Ovary (tissue), 3 donors: ENCODE data around the gene PI4K2A.

Source experiments
- EP300 ChIP-seq: sonication (generic); formaldehyde crosslinking; IDR thresholded peaks from one replicate; pipeline ENCODE4 v1.6.1; 2017; ENCODE audit warnings: antibody characterized with exemption
- POLR2A ChIP-seq: fragments of 450-650 bp; IDR thresholded peaks from one replicate; pipeline ENCODE4 v1.6.1; 2017; ENCODE audit warnings: antibody characterized with exemption, mild to moderate bottlenecking, moderate library complexity
- TF ChIP-seq, protein P1 (sequence below), 3 donors: fragments of 450-650 bp in 2 of 3; fragments of 200-600 bp in 1 of 3; IDR thresholded peaks; one replicate each; pipeline versions ENCODE4 v1.5.1 to v1.8.0; 2016 to 2022; ENCODE audit warnings: antibody characterized with exemption in 3 of 3, mild to moderate bottlenecking in 1 of 3
- donor health status: DM: no; HTN: no; CAD: no.

DNA sequence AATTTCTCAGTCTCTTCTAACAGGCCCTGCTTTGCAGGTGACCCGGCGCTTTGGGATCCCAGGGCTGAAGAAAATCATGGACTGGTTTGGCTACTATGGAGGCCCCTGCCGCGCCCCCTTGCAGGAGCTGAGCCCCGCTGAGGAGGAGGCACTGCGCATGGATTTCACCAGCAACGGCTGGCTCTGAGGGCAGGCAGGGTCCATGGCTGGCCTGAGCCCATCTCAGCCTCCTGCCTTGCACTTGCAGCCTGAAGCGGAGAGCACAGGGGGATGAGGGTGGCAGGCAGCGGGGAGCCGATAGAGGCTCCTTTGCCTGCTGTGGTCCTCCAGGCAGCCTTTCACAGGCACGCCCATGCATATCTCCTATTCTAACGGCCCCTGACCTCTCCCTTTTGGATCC is 29.0 kb upstream of the PI4K2A start:
- TF ChIP-seq, protein P1, sequence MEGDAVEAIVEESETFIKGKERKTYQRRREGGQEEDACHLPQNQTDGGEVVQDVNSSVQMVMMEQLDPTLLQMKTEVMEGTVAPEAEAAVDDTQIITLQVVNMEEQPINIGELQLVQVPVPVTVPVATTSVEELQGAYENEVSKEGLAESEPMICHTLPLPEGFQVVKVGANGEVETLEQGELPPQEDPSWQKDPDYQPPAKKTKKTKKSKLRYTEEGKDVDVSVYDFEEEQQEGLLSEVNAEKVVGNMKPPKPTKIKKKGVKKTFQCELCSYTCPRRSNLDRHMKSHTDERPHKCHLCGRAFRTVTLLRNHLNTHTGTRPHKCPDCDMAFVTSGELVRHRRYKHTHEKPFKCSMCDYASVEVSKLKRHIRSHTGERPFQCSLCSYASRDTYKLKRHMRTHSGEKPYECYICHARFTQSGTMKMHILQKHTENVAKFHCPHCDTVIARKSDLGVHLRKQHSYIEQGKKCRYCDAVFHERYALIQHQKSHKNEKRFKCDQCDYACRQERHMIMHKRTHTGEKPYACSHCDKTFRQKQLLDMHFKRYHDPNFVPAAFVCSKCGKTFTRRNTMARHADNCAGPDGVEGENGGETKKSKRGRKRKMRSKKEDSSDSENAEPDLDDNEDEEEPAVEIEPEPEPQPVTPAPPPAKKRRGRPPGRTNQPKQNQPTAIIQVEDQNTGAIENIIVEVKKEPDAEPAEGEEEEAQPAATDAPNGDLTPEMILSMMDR (IDR thresholded peaks at IDR 0.05): no peak
- TF ChIP-seq EP300: no peak
- TF ChIP-seq POLR2A: no peak
